GM12878 (cell line): ENCODE measurements around the gene CSNK1G1. TPM values are rescaled to one million over a fixed set of nuclear protein-coding genes. Genes with fewer than 3 reads are reported as not detected.

ENCODE experiments used
- ATAC-seq: fragments of 200-7000 bp; cut with Tn5 transposase; 3 replicates; pipeline ENCODE4 v1.9.1; 2020; ENCODE audit warnings: mild to moderate bottlenecking, moderate library complexity
- BruUV-seq: library from RNA; stranded (reverse); fragments of 400-500 nt; replicated peaks from 2 replicates; lab custom pipeline; 2021; lab: Mats Ljungman, UMichigan
- CTCF ChIA-PET: fragments of 300-600 bp; sonication (Branson Sonifier 250); formaldehyde crosslinking; extraction: SDS; loops from one replicate; lab custom pipeline; 2021; ENCODE audit warnings: inconsistent platforms; lab: Yijun Ruan, JAX
- POLR2A ChIA-PET: fragments of 350-600 bp; formaldehyde crosslinking; extraction: SDS; loops from one replicate; lab custom pipeline; 2021; ENCODE audit warnings: inconsistent platforms; lab: Charles Lee
- RAD21 ChIA-PET: fragments of 300-600 bp; sonication (Branson Sonifier 250); formaldehyde crosslinking; loops from one replicate; lab custom pipeline; 2023; ENCODE audit warnings: antibody characterized with exemption; ENCODE audit not compliant: unreplicated experiment; lab: Charles Lee
- SMC1A ChIA-PET: fragments of 300-600 bp; sonication (Branson Sonifier 250); formaldehyde crosslinking; loops from one replicate; lab custom pipeline; 2023; ENCODE audit not compliant: unreplicated experiment, uncharacterized antibody; lab: Charles Lee
- DNase-seq: peaks from one replicate; pipeline ENCODE4 v3.0.0-alpha.2; 2011; ENCODE audit warnings: low read depth, low spot score
- FAIRE-seq: peaks from 3 replicates; lab custom pipeline; 2011; peaks lifted over from hg19 to GRCh38; lab: Jason Lieb, UNC
- H2AFZ ChIP-seq: 2 replicates; pipeline ENCODE4 v1.6.0; 2011; ENCODE audit warnings: low read depth, low read length, control low read depth; ENCODE audit not compliant: control insufficient read depth
- H3K27ac ChIP-seq: 2 replicates; pipeline ENCODE4 v1.5.1; 2011; ENCODE audit warnings: control low read depth; ENCODE audit not compliant: control insufficient read depth, insufficient read depth
- H3K27me3 ChIP-seq, 2 experiments: replicated peaks in 1 of 2; 2 replicates each; pipeline versions ENCODE4 v1.6.0 to v1.6.1; 2011; ENCODE audit warnings: low read length in 1 of 2; ENCODE audit not compliant: control insufficient read depth in 2 of 2, insufficient read depth in 2 of 2
- H3K36me3 ChIP-seq, 2 experiments: 2 replicates each; pipeline ENCODE4 v1.5.1; 2011; ENCODE audit warnings: low read length in 1 of 2; ENCODE audit not compliant: control insufficient read depth in 2 of 2, insufficient read depth in 2 of 2
- H3K4me1 ChIP-seq: 2 replicates; pipeline ENCODE4 v1.6.1; 2011; ENCODE audit warnings: mild to moderate bottlenecking, low read length, moderate library complexity, mixed read lengths; ENCODE audit not compliant: control insufficient read depth, insufficient read depth
- H3K4me2 ChIP-seq: 2 replicates; pipeline ENCODE4 v1.6.0; 2011; ENCODE audit warnings: control low read depth; ENCODE audit not compliant: control insufficient read depth, insufficient read depth
- H3K4me3 ChIP-seq: fragments of 200-600 bp; sonication (generic); 2 replicates; pipeline ENCODE4 v1.5.1; 2016
- H3K79me2 ChIP-seq: 2 replicates; pipeline ENCODE4 v1.6.0; 2011; ENCODE audit warnings: low read length; ENCODE audit not compliant: control insufficient read depth, insufficient read depth
- H3K9ac ChIP-seq: 2 replicates; pipeline ENCODE4 v1.8.0; 2011; ENCODE audit warnings: low read length, control low read depth, mixed read lengths; ENCODE audit not compliant: control insufficient read depth, insufficient read depth
- H3K9me3 ChIP-seq: replicated peaks from 3 replicates; pipeline ENCODE4 v1.5.1; 2011; ENCODE audit warnings: mild to moderate bottlenecking, low read length; ENCODE audit not compliant: control insufficient read depth, insufficient read depth
- H4K20me1 ChIP-seq: 2 replicates; pipeline ENCODE4 v1.6.0; 2011; ENCODE audit not compliant: control insufficient read depth, insufficient read depth
- BACH1 ChIP-seq: fragments of 450-650 bp; IDR thresholded peaks from 2 replicates; pipeline ENCODE4 v1.6.1; 2017; ENCODE audit warnings: mild to moderate bottlenecking, borderline replicate concordance
- EGR1 ChIP-seq, 2 experiments: IDR thresholded peaks; 1 replicate in 1 of 2; 2 replicates in 1 of 2; pipeline ENCODE4 v1.6.1; 2011 to 2012; ENCODE audit warnings: low read depth in 2 of 2, low read length in 2 of 2, borderline replicate concordance in 1 of 2, mild to moderate bottlenecking in 1 of 2, moderate library complexity in 1 of 2
- FOS ChIP-seq: IDR thresholded peaks from 3 replicates; pipeline ENCODE4 v1.6.1; 2011; ENCODE audit warnings: borderline replicate concordance; ENCODE audit not compliant: insufficient read length; ENCODE audit errors: extremely low read depth
- IKZF1 ChIP-seq: fragments of 450-650 bp; conservative IDR thresholded peaks from 2 replicates; pipeline ENCODE4 v1.6.1; 2017; ENCODE audit warnings: antibody characterized with exemption, mild to moderate bottlenecking
- IRF4 ChIP-seq: IDR thresholded peaks from 2 replicates; pipeline ENCODE4 v1.6.1; 2011; ENCODE audit warnings: low read depth, low read length
- MEF2A ChIP-seq: IDR thresholded peaks from 2 replicates; pipeline ENCODE4 v1.6.1; 2011; ENCODE audit warnings: low read depth, mild to moderate bottlenecking, low read length, moderate library complexity; ENCODE audit not compliant: insufficient read depth
- MEF2B ChIP-seq: fragments of 450-650 bp; IDR thresholded peaks from 2 replicates; pipeline ENCODE4 v1.6.1; 2018; ENCODE audit warnings: mild to moderate bottlenecking, moderate library complexity; ENCODE audit not compliant: partially characterized antibody, poor library complexity, severe bottlenecking
- MLLT1 ChIP-seq: fragments of 450-650 bp; IDR thresholded peaks from 2 replicates; pipeline ENCODE4 v1.6.1; 2016; ENCODE audit warnings: mild to moderate bottlenecking
- MXI1 ChIP-seq: fragments of 150-350 bp; IDR thresholded peaks from 2 replicates; pipeline ENCODE4 v1.6.1; 2011; ENCODE audit warnings: low read depth, mild to moderate bottlenecking, inconsistent platforms, low read length, improper control_type of control experiment
- RAD21 ChIP-seq: IDR thresholded peaks from 2 replicates; pipeline ENCODE4 v1.6.1; 2011; ENCODE audit warnings: mild to moderate bottlenecking, low read depth, low read length, moderate library complexity; ENCODE audit not compliant: insufficient read depth
- RELA ChIP-seq: fragments of 450-650 bp; IDR thresholded peaks from 2 replicates; pipeline ENCODE4 v1.8.0; 2014; ENCODE audit warnings: borderline replicate concordance; ENCODE audit not compliant: partially characterized antibody
- SIN3A ChIP-seq: IDR thresholded peaks from 2 replicates; pipeline ENCODE4 v1.6.1; 2012; ENCODE audit warnings: low read depth, low read length, improper control_type of control experiment
- SIX5 ChIP-seq: IDR thresholded peaks from 2 replicates; pipeline ENCODE4 v1.6.1; 2011; ENCODE audit warnings: mild to moderate bottlenecking, low read depth, low read length, moderate library complexity; ENCODE audit not compliant: severe bottlenecking
- SMARCA5 ChIP-seq: fragments of 450-650 bp; IDR thresholded peaks from 2 replicates; pipeline ENCODE4 v1.6.1; 2017; ENCODE audit warnings: mild to moderate bottlenecking
- SP1 ChIP-seq: IDR thresholded peaks from one replicate; pipeline ENCODE4 v1.6.1; 2011; ENCODE audit warnings: low read depth, low read length
- TCF3 ChIP-seq: IDR thresholded peaks from 2 replicates; pipeline ENCODE4 v1.6.1; 2012; ENCODE audit warnings: low read depth, mild to moderate bottlenecking, low read length, borderline replicate concordance; ENCODE audit not compliant: insufficient read depth
- ZNF207 ChIP-seq: fragments of 450-650 bp; IDR thresholded peaks from 2 replicates; pipeline ENCODE4 v1.6.1; 2014; ENCODE audit warnings: antibody characterized with exemption, mild to moderate bottlenecking, borderline replicate concordance
- ZNF622 ChIP-seq: fragments of 450-650 bp; IDR thresholded peaks from 2 replicates; pipeline ENCODE4 v1.6.1; 2017; ENCODE audit warnings: mild to moderate bottlenecking, inconsistent platforms
- ZSCAN29 ChIP-seq: fragments of 450-650 bp; IDR thresholded peaks from 2 replicates; pipeline ENCODE4 v1.6.1; 2017; ENCODE audit warnings: mild to moderate bottlenecking, moderate library complexity
- WGBS: methylation state at CpG from one replicate; pipeline ENCODE4 v1.1.6; 2016; ENCODE audit warnings: low lambda C conversion rate; ENCODE audit not compliant: insufficient replicate concordance, insufficient coverage; ENCODE audit errors: missing lambda C conversion rate; 5-methylcytosine and 5-hydroxymethylcytosine counted together
- in situ Hi-C: fragments of 300-500 bp; cut with MboI; formaldehyde crosslinking; loops from 9 replicates; pipeline ENCODE4 v1.14.3; 2018; ENCODE audit warnings: mixed read lengths
- intact Hi-C: fragments of 100-400 bp; cut with micrococcal nuclease; formaldehyde crosslinking; loops from one replicate; pipeline ENCODE4 v1.14.2; 2022; ENCODE audit not compliant: unreplicated experiment
- polyA plus RNA-seq, 11 experiments: library from polyadenylated mRNA; depleted of rRNA in 4 of 11; unstranded in 6 of 11; stranded (reverse) in 5 of 11; fragments of >200 nt; fragmentation: Nextera tagmentation in 4 of 11; fragmentation: Illumina TruSeq in 1 of 11; extraction: Ambion mirVana in 4 of 11; extraction: Trizol in 1 of 11; gene quantifications; 1 replicate in 1 of 11; 2 replicates in 10 of 11; pipeline versions ENCODE4 v1.2.1 to v1.2.3, GENCODE V29; 2011 to 2016; ENCODE audit warnings: inconsistent platforms in 2 of 11, missing spikeins in 2 of 11, low read depth in 1 of 11
- total RNA-seq, 4 experiments: library from RNA; depleted of rRNA in 3 of 4; stranded (reverse); fragments of >200 nt in 3 of 4; fragmentation: Illumina TruSeq in 1 of 4; extraction: Trizol in 1 of 4; gene quantifications; 2 replicates each; pipeline versions ENCODE4 v1.2.1 to v1.2.3, GENCODE V29; 2013 to 2021

CSNK1G1 gene
- total and polyA plus RNA-seq, 10 of the 15 experiments (the other 5 are each of a cell fraction or from before 2014, with no cell fraction given), result 6.1 to 23.4 (median 15.3) TPM

- TF ChIP-seq FOS, result no peak
- no peak for TF ChIP-seq IRF4
- no peak for TF ChIP-seq IKZF1
- no peak for TF ChIP-seq EGR1 (IDR thresholded peaks at IDR 0.05; ENCODE audit: borderline replicate concordance in 1 of 2, low read depth in 2 of 2, low read length in 2 of 2)
Observed at GRCh38 chr15:64343222-64343621, 12.8 kb downstream of the CSNK1G1 start (continued).

- CTCF ChIA-PET, result no interaction called here
- RAD21 ChIA-PET, result no interaction called here
- no TSS peak for BruUV-seq
- FAIRE-seq, result no peak
- intact Hi-C loops, result no loop called here
- no peak for DNase-seq
- no peak overlapping the region for H3K27ac ChIP-seq
- no peaks in the 10 kb centered on the region for H4K20me1 ChIP-seq
- POLR2A ChIA-PET, result interaction anchor here (0.5 to 0.6 kb wide), 2 partner anchors 124 to 191 kb away, joined by 6 to 7 read pairs; partner anchors contain the start of gene SNX22
- H3K27me3 ChIP-seq, result no peaks in the 10 kb centered on the region
- ATAC-seq, result no peak
- no peak overlapping the region for H3K9ac ChIP-seq
- H3K9me3 ChIP-seq, result no peaks in the 10 kb centered on the region
- H3K4me1 ChIP-seq, result no peaks in the 10 kb centered on the region
- no peaks in the 10 kb centered on the region; a peak in 3 of 4 replicates for H3K36me3 ChIP-seq
- peaks cover 8% of the 10 kb centered on the region for H3K79me2 ChIP-seq
- TF ChIP-seq MLLT1, result no peak
- no peak for TF ChIP-seq MEF2B
- no peak for TF ChIP-seq MXI1
- no peak for TF ChIP-seq SMARCA5
- no peak for TF ChIP-seq SIX5
- TF ChIP-seq ZNF622, result no peak
- no peak for TF ChIP-seq ZSCAN29
- TF ChIP-seq SP1, result no peak
- TF ChIP-seq BACH1, result no peak
- TF ChIP-seq RAD21, result no peak
- TF ChIP-seq MEF2A, result no peak
- TF ChIP-seq ZNF207, result no peak
- no peak for TF ChIP-seq SIN3A
- TF ChIP-seq TCF3, result no peak
- no peak for TF ChIP-seq RELA
- WGBS, result 98% methylated on average over 4 of the region's 4 CpGs
- no peak overlapping the region for H2AFZ ChIP-seq
- in situ Hi-C loops, result no loop called here
- SMC1A ChIA-PET, result interaction anchor here (1.1 kb wide), 1 partner anchor 32 kb away, joined by 3 read pairs; no protein-coding TSS in a partner anchor
- H3K4me2 ChIP-seq, result no peak overlapping the region
- H3K4me3 ChIP-seq, result no peak overlapping the region
Observed at GRCh38 chr15:64341961-64342360, 14.0 kb downstream of the CSNK1G1 start.
